Measurements from ENCODE around the gene GLE1.

DNA sequence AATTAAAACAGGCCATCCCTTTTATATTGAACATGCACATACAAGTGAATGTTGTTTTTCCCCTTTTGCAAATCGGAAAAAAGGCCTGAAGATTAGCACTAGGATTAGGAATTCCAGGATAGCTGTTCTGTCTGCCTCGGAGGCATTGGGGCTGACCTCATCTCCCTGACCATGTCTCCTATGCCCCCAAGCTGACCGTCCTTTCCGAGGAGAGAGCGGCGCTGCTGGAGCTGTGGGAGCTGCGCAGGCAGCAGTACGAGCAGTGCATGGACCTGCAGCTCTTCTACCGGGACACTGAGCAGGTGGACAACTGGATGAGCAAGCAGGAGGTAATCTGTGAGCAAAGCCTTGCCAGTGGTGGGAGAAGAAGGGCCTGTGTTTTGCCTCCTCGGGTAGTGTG, 76.2 kb downstream of the GLE1 start:
- TF ChIP-seq ZNF274 (IDR thresholded peaks at IDR 0.05; ENCODE audit: low read depth, low read length) (no peak), YY1 (IDR thresholded peaks at IDR 0.05; ENCODE audit: insufficient read depth, insufficient read length) (no peak), SUZ12 (IDR thresholded peaks at IDR 0.05; ENCODE audit: extremely low read depth, insufficient read depth, insufficient read length) (no peak)
